ENCODE results near the gene OLFM3.

OLFM3 gene

GRCh38 chr1:101959456-101959855, 37.3 kb downstream of the OLFM3 start:
- TF ChIP-seq, protein P1, sequence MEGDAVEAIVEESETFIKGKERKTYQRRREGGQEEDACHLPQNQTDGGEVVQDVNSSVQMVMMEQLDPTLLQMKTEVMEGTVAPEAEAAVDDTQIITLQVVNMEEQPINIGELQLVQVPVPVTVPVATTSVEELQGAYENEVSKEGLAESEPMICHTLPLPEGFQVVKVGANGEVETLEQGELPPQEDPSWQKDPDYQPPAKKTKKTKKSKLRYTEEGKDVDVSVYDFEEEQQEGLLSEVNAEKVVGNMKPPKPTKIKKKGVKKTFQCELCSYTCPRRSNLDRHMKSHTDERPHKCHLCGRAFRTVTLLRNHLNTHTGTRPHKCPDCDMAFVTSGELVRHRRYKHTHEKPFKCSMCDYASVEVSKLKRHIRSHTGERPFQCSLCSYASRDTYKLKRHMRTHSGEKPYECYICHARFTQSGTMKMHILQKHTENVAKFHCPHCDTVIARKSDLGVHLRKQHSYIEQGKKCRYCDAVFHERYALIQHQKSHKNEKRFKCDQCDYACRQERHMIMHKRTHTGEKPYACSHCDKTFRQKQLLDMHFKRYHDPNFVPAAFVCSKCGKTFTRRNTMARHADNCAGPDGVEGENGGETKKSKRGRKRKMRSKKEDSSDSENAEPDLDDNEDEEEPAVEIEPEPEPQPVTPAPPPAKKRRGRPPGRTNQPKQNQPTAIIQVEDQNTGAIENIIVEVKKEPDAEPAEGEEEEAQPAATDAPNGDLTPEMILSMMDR (IDR thresholded peaks at IDR 0.05; ENCODE audit: insufficient read depth, low read depth, low read length, missing control alignments) = no peak
- DNase-seq (ENCODE audit: low read depth) = peak; percentile 7

DNA sequence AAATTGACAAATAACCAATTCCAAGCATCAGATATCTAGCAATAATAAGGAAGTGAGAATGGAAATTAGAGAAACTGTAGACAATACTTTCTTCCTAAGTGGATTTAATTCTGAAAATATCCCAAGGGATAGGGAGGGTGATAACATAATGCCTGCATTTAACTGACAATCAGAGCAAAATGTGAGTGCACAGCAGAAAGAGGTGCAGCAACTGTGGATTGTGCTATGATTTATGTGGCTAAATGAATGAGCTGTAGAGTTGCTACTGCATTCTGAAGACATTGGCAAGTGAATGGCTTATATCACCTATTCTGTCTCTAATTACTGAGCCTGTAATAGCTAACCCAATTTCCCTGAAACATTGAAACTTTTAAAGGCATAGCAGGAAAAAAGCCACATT, 39.0 kb downstream of the OLFM3 start:
- no peak overlapping the region for H3K4me3 ChIP-seq (ENCODE audit: low read length)
- TF ChIP-seq, protein P1 (IDR thresholded peaks at IDR 0.05; ENCODE audit: insufficient read depth, low read depth, low read length, missing control alignments) = no peak
- DNase-seq (ENCODE audit: low read depth) = no peak

More at GRCh38 chr1:101959456-101959855, 37.3 kb downstream of the OLFM3 start:
- H3K4me3 ChIP-seq (ENCODE audit: low read length) = no peak overlapping the region

GRCh38 chr1:101953623-101954022, 43.1 kb downstream of the OLFM3 start:
- DNase-seq (ENCODE audit: low read depth) = no peak
- no peak overlapping the region for H3K4me3 ChIP-seq (ENCODE audit: low read length)
- TF ChIP-seq, protein P1 (IDR thresholded peaks at IDR 0.05; ENCODE audit: insufficient read depth, low read depth, low read length, missing control alignments) = no peak

- TF ChIP-seq, protein P1 (IDR thresholded peaks at IDR 0.05; ENCODE audit: insufficient read depth, low read depth, low read length, missing control alignments) = no peak
- H3K4me3 ChIP-seq (ENCODE audit: low read length) = no peak overlapping the region
- DNase-seq (ENCODE audit: low read depth) = no peak
These were observed 50.8 kb downstream of the OLFM3 start for GRCh38 chr1:101945884-101946283.

DNA sequence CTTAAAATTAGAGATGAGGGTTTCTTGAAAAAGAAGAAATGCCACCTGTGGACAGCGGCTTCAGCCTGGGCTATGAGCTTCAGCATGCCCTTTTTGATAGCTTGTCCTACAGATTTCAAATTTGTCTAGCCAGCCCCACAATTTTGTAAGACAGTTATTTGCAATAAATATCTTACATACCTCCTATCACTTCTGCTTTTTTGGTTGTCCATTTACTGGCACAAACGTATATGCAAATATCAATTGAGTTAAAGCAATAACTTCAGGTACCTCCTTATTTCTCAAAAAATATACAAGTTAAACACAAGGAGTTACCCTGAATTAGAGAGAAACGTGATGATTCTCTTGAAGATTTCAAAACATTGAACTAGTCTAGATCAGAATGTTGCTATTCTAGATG, 53.5 kb downstream of the OLFM3 start:
- TF ChIP-seq, protein P1 (IDR thresholded peaks at IDR 0.05; ENCODE audit: insufficient read depth, low read depth, low read length, missing control alignments) = no peak

DNA sequence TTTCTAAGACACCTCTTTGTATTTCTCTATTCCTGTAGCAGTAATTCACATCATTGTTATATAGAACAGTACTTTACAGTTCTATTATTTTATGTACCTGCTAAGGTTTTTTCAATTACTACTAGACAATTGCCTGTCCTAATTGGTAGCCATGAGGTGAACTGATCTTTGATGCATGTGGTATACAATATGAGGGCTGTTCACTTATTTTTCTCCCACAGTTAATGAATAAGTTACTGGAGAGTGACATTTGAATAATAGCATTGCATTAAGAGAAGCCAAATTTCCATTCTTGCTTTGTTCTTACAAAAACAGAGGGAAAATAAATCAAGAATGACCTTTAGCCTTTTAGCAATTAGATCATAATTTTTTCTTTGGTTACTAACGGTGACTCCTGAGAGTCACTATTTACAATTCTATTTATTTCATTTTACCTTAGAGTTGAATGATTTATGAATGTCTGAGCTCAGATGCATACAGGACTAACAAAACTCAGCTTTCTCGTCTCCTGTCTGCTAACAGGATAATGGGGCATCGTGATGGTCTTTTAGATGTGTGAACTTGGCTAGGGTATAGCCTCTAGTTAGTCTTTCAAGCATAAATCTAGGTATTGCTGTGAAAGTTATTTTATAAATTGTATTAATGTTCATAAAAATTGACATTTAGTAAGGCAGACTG, 54.1 kb downstream of the OLFM3 start:
- TF ChIP-seq, protein P1 (IDR thresholded peaks at IDR 0.05; ENCODE audit: insufficient read depth, low read depth, low read length, missing control alignments) = no peak
- no peak overlapping the region for H3K4me3 ChIP-seq (ENCODE audit: low read length)

More for the DNA sequence above, 53.5 kb downstream of the OLFM3 start:
- no peak overlapping the region for H3K4me3 ChIP-seq (ENCODE audit: low read length)
- no peak for DNase-seq (ENCODE audit: low read depth)

GRCh38 chr1:101938681-101939080, 58.0 kb downstream of the OLFM3 start:
- H3K4me3 ChIP-seq (ENCODE audit: low read length) = no peak overlapping the region
- DNase-seq (ENCODE audit: low read depth) = no peak
- TF ChIP-seq, protein P1 (IDR thresholded peaks at IDR 0.05; ENCODE audit: insufficient read depth, low read depth, low read length, missing control alignments) = no peak

More for the DNA sequence above, 54.1 kb downstream of the OLFM3 start:
- DNase-seq (ENCODE audit: low read depth) = no peak

All from epithelial cell of esophagus (primary cell).